GM12873 (cell line): ENCODE measurements around the gene HIKESHI.

Experiments used
- CTCF ChIP-seq: IDR thresholded peaks from 2 replicates; pipeline ENCODE4 v1.5.1; 2012; ENCODE audit warnings: low read depth, mild to moderate bottlenecking, moderate library complexity, low read length, control low read depth; ENCODE audit not compliant: insufficient read depth; ENCODE audit errors: missing control alignments

Gene HIKESHI

GRCh38 chr11:86370171-86370570 is 68.1 kb downstream of the HIKESHI start:
- no peak for TF ChIP-seq CTCF

GRCh38 chr11:86370922-86371594 is 69.0 kb downstream of the HIKESHI start:
- TF ChIP-seq CTCF: no peak

- no peak for TF ChIP-seq CTCF
Observed at GRCh38 chr11:86372041-86372440, 70.0 kb downstream of the HIKESHI start.

- TF ChIP-seq CTCF: no peak
Observed at GRCh38 chr11:86372586-86372985, 70.5 kb downstream of the HIKESHI start.

- TF ChIP-seq CTCF: no peak
Observed at GRCh38 chr11:86374069-86374468, 72.0 kb downstream of the HIKESHI start.

- no peak for TF ChIP-seq CTCF
Observed at GRCh38 chr11:86374586-86374985, 72.5 kb downstream of the HIKESHI start, which contains the start of gene CCDC81. TSS of gene CCDC81 (plus strand) at chr11:86374887. CDS start at chr11:86375164, 277 bp downstream.

- TF ChIP-seq CTCF: no peak
Observed at GRCh38 chr11:86377972-86378371, 75.9 kb downstream of the HIKESHI start.
